Measurements from ENCODE around the gene MLYCD.

DNA sequence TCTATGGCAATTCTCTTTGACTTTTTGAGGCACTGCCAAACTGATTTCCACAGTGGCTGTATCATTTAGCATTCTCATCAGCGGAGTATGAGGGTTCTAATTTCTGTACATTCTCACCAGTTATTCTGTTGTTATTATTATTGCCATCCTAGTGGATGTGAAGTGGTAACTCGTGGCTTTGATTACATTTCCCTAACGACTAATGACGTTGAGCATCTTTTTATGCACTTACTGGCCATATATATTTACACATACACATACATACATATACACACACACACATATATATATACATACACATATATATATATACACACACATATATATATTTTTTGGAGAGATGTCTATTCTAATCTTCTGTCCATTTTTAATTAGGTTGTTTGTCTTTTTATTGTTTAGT is 3.7 kb upstream of the MLYCD start:
- TF ChIP-seq ELK1 (IDR thresholded peaks at IDR 0.05; ENCODE audit: low read depth, low read length) (no peak), ATF7 (IDR thresholded peaks at IDR 0.05; ENCODE audit: low read depth) (no peak), EP300 (IDR thresholded peaks at IDR 0.05; ENCODE audit: borderline replicate concordance in 1 of 2, control insufficient read depth in 1 of 2, low read depth in 2 of 2, low read length in 2 of 2) (no peak), RAD21 (IDR thresholded peaks at IDR 0.05; ENCODE audit: insufficient read depth, low read depth, low read length) (no peak), FOS (IDR thresholded peaks at IDR 0.05; ENCODE audit: borderline replicate concordance, extremely low read depth, insufficient read length) (no peak), CTCF (IDR thresholded peaks at IDR 0.05 in 2 of 3, conservative IDR thresholded peaks at IDR 0.05 in 1 of 3; ENCODE audit: control insufficient read depth in 2 of 3, extremely low read depth in 1 of 3, insufficient read depth in 1 of 3, low read depth in 3 of 3, low read length in 3 of 3) (no peak), BCL11A (IDR thresholded peaks at IDR 0.05; ENCODE audit: low read depth, low read length) (no peak), STAT3 (IDR thresholded peaks at IDR 0.05; ENCODE audit: low read depth, low read length) (no peak), RB1 (IDR thresholded peaks at IDR 0.05; ENCODE audit: borderline replicate concordance) (no peak), POLR2A (IDR thresholded peaks at IDR 0.05; ENCODE audit: low read depth, low read length) (no peak), NRF1 (conservative IDR thresholded peaks at IDR 0.05; ENCODE audit: low read depth, low read length) (no peak), BHLHE40 (IDR thresholded peaks at IDR 0.05; ENCODE audit: borderline replicate concordance in 1 of 2, low read depth in 2 of 2, low read length in 1 of 2) (no peak)
- TF ChIP-seq, protein P1, sequence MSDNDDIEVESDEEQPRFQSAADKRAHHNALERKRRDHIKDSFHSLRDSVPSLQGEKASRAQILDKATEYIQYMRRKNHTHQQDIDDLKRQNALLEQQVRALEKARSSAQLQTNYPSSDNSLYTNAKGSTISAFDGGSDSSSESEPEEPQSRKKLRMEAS (IDR thresholded peaks at IDR 0.05; ENCODE audit: low read depth, low read length): no peak

All from GM12878 (cell line).